Spleen (tissue), 11 donors: ENCODE data around the gene HLF. TPM values are rescaled to one million over a fixed set of nuclear protein-coding genes. Genes with fewer than 3 reads are reported as not detected.

ENCODE experiments used
- DNase-seq: peaks from one replicate; pipeline ENCODE4 v3.0.0-alpha.2; 2020
- H3K27ac ChIP-seq, 8 donors: fragments of 200-600 bp; sonication (generic) in 7 of 8; 1 replicate in 4 of 8; 2 replicates in 4 of 8; pipeline versions ENCODE4 v1.5.0 to v1.8.0; 2016 to 2021; ENCODE audit warnings: inconsistent platforms in 4 of 8, mild to moderate bottlenecking in 4 of 8, moderate library complexity in 1 of 8
- H3K27me3 ChIP-seq, 7 donors: fragments of 200-600 bp; sonication (generic) in 6 of 7; replicated peaks in 1 of 7; 1 replicate in 4 of 7; 2 replicates in 3 of 7; pipeline versions ENCODE4 v1.5.0 to v1.8.0; 2016 to 2021; ENCODE audit warnings: inconsistent platforms in 3 of 7, mild to moderate bottlenecking in 1 of 7
- H3K36me3 ChIP-seq, 6 donors: fragments of 200-600 bp; sonication (generic) in 5 of 6; 1 replicate in 4 of 6; 2 replicates in 2 of 6; pipeline versions ENCODE4 v1.5.0 to v1.8.0; 2016 to 2021; ENCODE audit warnings: inconsistent platforms in 2 of 6
- H3K4me1 ChIP-seq, 6 donors: fragments of 200-600 bp; sonication (generic) in 5 of 6; 1 replicate in 3 of 6; 2 replicates in 3 of 6; pipeline versions ENCODE4 v1.5.0 to v1.8.0; 2016 to 2021; ENCODE audit warnings: inconsistent platforms in 3 of 6
- H3K4me3 ChIP-seq, 8 donors: fragments of 200-600 bp; sonication (generic) in 7 of 8; 1 replicate in 4 of 8; 2 replicates in 4 of 8; pipeline versions ENCODE4 v1.5.0 to v1.8.0; 2016 to 2021; ENCODE audit warnings: inconsistent platforms in 4 of 8, mild to moderate bottlenecking in 4 of 8, moderate library complexity in 2 of 8
- H3K9me3 ChIP-seq, 8 donors: fragments of 200-600 bp; sonication (generic) in 7 of 8; 1 replicate in 4 of 8; 2 replicates in 4 of 8; pipeline versions ENCODE4 v1.5.0 to v1.8.0; 2016 to 2021; ENCODE audit warnings: inconsistent platforms in 4 of 8
- CTCF ChIP-seq, 11 experiments: fragments of 200-600 bp in 7 of 11; fragments of 450-650 bp in 4 of 11; sonication (generic) in 4 of 11; IDR thresholded peaks in 8 of 11; conservative IDR thresholded peaks in 3 of 11; 1 replicate in 7 of 11; 2 replicates in 4 of 11; pipeline versions ENCODE4 v1.4.0 to v1.8.0; 2016 to 2021; ENCODE audit warnings: antibody characterized with exemption in 11 of 11, inconsistent platforms in 4 of 11, mild to moderate bottlenecking in 1 of 11
- POLR2A ChIP-seq, 3 donors: fragments of 450-650 bp; IDR thresholded peaks; one replicate each; pipeline ENCODE4 v1.5.1; 2017; ENCODE audit warnings: antibody characterized with exemption in 3 of 3, mild to moderate bottlenecking in 1 of 3
- POLR2AphosphoS5 ChIP-seq, 3 donors: sonication (generic); formaldehyde crosslinking; IDR thresholded peaks; one replicate each; pipeline ENCODE4 v1.5.1; 2017; ENCODE audit warnings: antibody characterized with exemption in 3 of 3
- WGBS, 5 donors: extraction: QIAGEN DNeasy Blood & Tissue Kit in 3 of 5; methylation state at CpG; one replicate each; pipeline versions ENCODE4 v1.1.5 to v1.1.7; 2013 to 2018; 5-methylcytosine and 5-hydroxymethylcytosine counted together
- intact Hi-C: fragments of 100-400 bp; cut with DNase I; formaldehyde crosslinking; loops from one replicate; pipeline ENCODE4 v1.15.0; 2023; ENCODE audit warnings: low total_unique reads
- polyA plus RNA-seq, 3 donors: library from polyadenylated mRNA; stranded (reverse); fragments of 200-250 nt; gene quantifications; one replicate each; pipeline ENCODE4 v1.2.1, GENCODE V29; 2013
- total RNA-seq, 7 donors: library from RNA; depleted of rRNA in 3 of 7; stranded (reverse); fragments of >200 nt in 3 of 7; fragmentation: NEBNext Ultra II Directional in 4 of 7; extraction: Animal tissue kit (Norgen Biotek cat#: 25700) in 4 of 7; gene quantifications; one replicate each; pipeline versions ENCODE4 v1.1.0 to v1.2.1, GENCODE V29; 2016 to 2021
- donor health status: healthy with polysubstance abuse.
- donor health status: DM: no; HTN: no; CAD: no; lungs with moderate emphysema.
- donor health status: DM: no; HTN: no; CAD: no.
- donor health status: Bipolar disorder and iron deficiency.
- donor health status: healthy.
- donor health status: DM: no; HTN: no; CAD: no.
- donor health status: DM: yes; HTN: yes; CAD: no.

The HLF gene
- total and polyA plus RNA-seq, 10 donors = 1.6 to 37.9 (median 12.9) TPM

- Histone ChIP-seq H3K27ac (no peak overlapping the region), H3K4me1 (peaks cover 0 to 8% (median 0%) of the 10 kb centered on the region in 6 donors), H3K9me3 (peaks cover 0 to 6% (median 0%) of the 10 kb centered on the region in 8 donors), H3K4me3 (no peak overlapping the region), H3K36me3 (no peaks in the 10 kb centered on the region), H3K27me3 (no peaks in the 10 kb centered on the region)
- TF ChIP-seq CTCF (IDR thresholded peaks at IDR 0.05 in 8 of 11, conservative IDR thresholded peaks at IDR 0.05 in 3 of 11) (no peak), POLR2AphosphoS5 (IDR thresholded peaks at IDR 0.05) (no peak), POLR2A (IDR thresholded peaks at IDR 0.05) (no peak)
- DNase-seq = no peak
- 70 to 76% (median 74%) methylated on average over 2 of the region's 2 CpGs for WGBS, 5 donors
- intact Hi-C loops = no loop called here
These were observed 86.1 kb downstream of the HLF start for GRCh38 chr17:55350825-55351205.

GRCh38 chr17:55351226-55351625 is 86.5 kb downstream of the HLF start:
- Histone ChIP-seq H3K36me3 (no peaks in the 10 kb centered on the region), H3K27ac (no peak overlapping the region), H3K9me3 (peaks cover 0 to 6% (median 0%) of the 10 kb centered on the region in 8 donors), H3K27me3 (no peaks in the 10 kb centered on the region), H3K4me1 (peaks cover 0 to 8% (median 0%) of the 10 kb centered on the region in 6 donors), H3K4me3 (no peak overlapping the region)
- no peak for TF ChIP-seq POLR2A (IDR thresholded peaks at IDR 0.05)
- TF ChIP-seq POLR2AphosphoS5 (IDR thresholded peaks at IDR 0.05) = no peak
- no peak for TF ChIP-seq CTCF (IDR thresholded peaks at IDR 0.05 in 8 of 11, conservative IDR thresholded peaks at IDR 0.05 in 3 of 11)
- intact Hi-C loops = no loop called here
- DNase-seq = no peak
- 87 to 100% (median 97%) methylated on average over 1 of the region's 1 CpG for WGBS, 5 donors

- TF ChIP-seq POLR2A (IDR thresholded peaks at IDR 0.05) = no peak
- TF ChIP-seq CTCF (IDR thresholded peaks at IDR 0.05 in 8 of 11, conservative IDR thresholded peaks at IDR 0.05 in 3 of 11) = no peak
- TF ChIP-seq POLR2AphosphoS5 (IDR thresholded peaks at IDR 0.05) = no peak
- intact Hi-C loops = no loop called here
These were observed 89.2 kb downstream of the HLF start for GRCh38 chr17:55354010-55354409.

GRCh38 chr17:55354941-55355340 is 90.2 kb downstream of the HLF start:
- H3K4me3 ChIP-seq = no peak overlapping the region
- no peaks in the 10 kb centered on the region for H3K36me3 ChIP-seq
- H3K27ac ChIP-seq = no peak overlapping the region
- H3K27me3 ChIP-seq = no peaks in the 10 kb centered on the region
- intact Hi-C loops = no loop called here
- peaks cover 0 to under 1% (median 0%) of the 10 kb centered on the region in 8 donors for H3K9me3 ChIP-seq
- 93 to 98% (median 95%) methylated on average over 2 of the region's 2 CpGs for WGBS, 5 donors
- no peak for DNase-seq
- peaks cover 0 to 3% (median 0%) of the 10 kb centered on the region in 6 donors for H3K4me1 ChIP-seq
- TF ChIP-seq POLR2A (IDR thresholded peaks at IDR 0.05) (no peak), POLR2AphosphoS5 (IDR thresholded peaks at IDR 0.05) (no peak)

More at GRCh38 chr17:55354010-55354409, 89.2 kb downstream of the HLF start:
- 72 to 88% (median 82%) methylated on average over 1 of the region's 1 CpG for WGBS, 5 donors
- no peak for DNase-seq
- Histone ChIP-seq H3K36me3 (no peaks in the 10 kb centered on the region), H3K27ac (no peak overlapping the region), H3K4me3 (no peak overlapping the region), H3K27me3 (no peaks in the 10 kb centered on the region), H3K9me3 (no peaks in the 10 kb centered on the region), H3K4me1 (peaks cover 0 to 3% (median under 1%) of the 10 kb centered on the region in 6 donors)
